Lung (tissue), 12 donors: ENCODE measurements around the gene ARHGAP29. TPM values are rescaled to one million over a fixed set of nuclear protein-coding genes. Genes with fewer than 3 reads are reported as not detected.

Experiments used
- ATAC-seq: fragments of 200-7000 bp; cut with Tn5 transposase; one replicate; pipeline ENCODE4 v1.9.1; 2020; ENCODE audit warnings: moderate number of reproducible peaks; ENCODE audit not compliant: insufficient read depth, low FRiP score
- DNase-seq, 3 donors: peaks; one replicate each; pipeline ENCODE4 v3.0.0-alpha.2; 2013 to 2017
- H3K27ac ChIP-seq, 2 donors: one replicate each; pipeline ENCODE4 v1.5.1; 2013; ENCODE audit warnings: mild to moderate bottlenecking in 2 of 2, moderate library complexity in 2 of 2, control low read depth in 1 of 2, inconsistent platforms in 1 of 2, low read depth in 1 of 2, low read length in 1 of 2
- H3K27me3 ChIP-seq, 3 donors: one replicate each; pipeline ENCODE4 v1.5.1; 2013; ENCODE audit warnings: low read length in 2 of 3; ENCODE audit not compliant: control insufficient read depth in 3 of 3, insufficient read depth in 3 of 3
- H3K36me3 ChIP-seq, 4 donors: one replicate each; pipeline ENCODE4 v1.5.1; 2013; ENCODE audit warnings: low read length in 4 of 4, mild to moderate bottlenecking in 1 of 4, moderate library complexity in 1 of 4; ENCODE audit not compliant: control insufficient read depth in 4 of 4, insufficient read depth in 4 of 4
- H3K4me1 ChIP-seq, 5 donors: one replicate each; pipeline ENCODE4 v1.5.1; 2013; ENCODE audit warnings: low read length in 5 of 5, mild to moderate bottlenecking in 2 of 5, moderate library complexity in 1 of 5; ENCODE audit not compliant: control insufficient read depth in 5 of 5, insufficient read depth in 5 of 5
- H3K4me3 ChIP-seq: one replicate; pipeline ENCODE4 v1.5.1; 2013; ENCODE audit warnings: mild to moderate bottlenecking, control low read depth, moderate library complexity
- H3K9ac ChIP-seq, 2 donors: one replicate each; pipeline ENCODE4 v1.5.1; 2013; ENCODE audit warnings: low read length in 2 of 2, control low read depth in 1 of 2; ENCODE audit not compliant: insufficient read depth in 1 of 2
- H3K9me3 ChIP-seq, 4 donors: one replicate each; pipeline ENCODE4 v1.5.1; 2013; ENCODE audit warnings: low read length in 3 of 4, mild to moderate bottlenecking in 1 of 4, moderate library complexity in 1 of 4; ENCODE audit not compliant: control insufficient read depth in 4 of 4, insufficient read depth in 3 of 4
- WGBS, 2 donors: extraction: QIAGEN DNeasy Blood & Tissue Kit; methylation state at CpG; one replicate each; pipeline ENCODE4 v1.1.7; 2013; 5-methylcytosine and 5-hydroxymethylcytosine counted together
- polyA plus RNA-seq, 2 donors: library from polyadenylated mRNA; stranded (reverse); fragments of 200-250 nt; gene quantifications; one replicate each; pipeline ENCODE4 v1.2.1, GENCODE V29; 2013
- total RNA-seq, 2 donors: library from RNA; depleted of rRNA in 1 of 2; stranded (reverse); fragments of >200 nt in 1 of 2; gene quantifications; one replicate each; pipeline ENCODE4 v1.2.1, GENCODE V29; 2014 to 2021
- TF ChIP-seq, protein P1 (sequence below): IDR thresholded peaks from 2 replicates; pipeline ENCODE4 v1.5.1; 2012; ENCODE audit warnings: mild to moderate bottlenecking; ENCODE audit errors: control extremely low read depth, extremely low read depth
- donor health status: control.
- donor health status: control.
- donor health status: Bipolar disorder and iron deficiency.
- donor health status: healthy.
- donor health status: DM: yes; HTN: yes; CAD: no.

ARHGAP29 gene
- total and polyA plus RNA-seq, 4 donors = 13.3 to 144 (median 30.4) TPM

DNA sequence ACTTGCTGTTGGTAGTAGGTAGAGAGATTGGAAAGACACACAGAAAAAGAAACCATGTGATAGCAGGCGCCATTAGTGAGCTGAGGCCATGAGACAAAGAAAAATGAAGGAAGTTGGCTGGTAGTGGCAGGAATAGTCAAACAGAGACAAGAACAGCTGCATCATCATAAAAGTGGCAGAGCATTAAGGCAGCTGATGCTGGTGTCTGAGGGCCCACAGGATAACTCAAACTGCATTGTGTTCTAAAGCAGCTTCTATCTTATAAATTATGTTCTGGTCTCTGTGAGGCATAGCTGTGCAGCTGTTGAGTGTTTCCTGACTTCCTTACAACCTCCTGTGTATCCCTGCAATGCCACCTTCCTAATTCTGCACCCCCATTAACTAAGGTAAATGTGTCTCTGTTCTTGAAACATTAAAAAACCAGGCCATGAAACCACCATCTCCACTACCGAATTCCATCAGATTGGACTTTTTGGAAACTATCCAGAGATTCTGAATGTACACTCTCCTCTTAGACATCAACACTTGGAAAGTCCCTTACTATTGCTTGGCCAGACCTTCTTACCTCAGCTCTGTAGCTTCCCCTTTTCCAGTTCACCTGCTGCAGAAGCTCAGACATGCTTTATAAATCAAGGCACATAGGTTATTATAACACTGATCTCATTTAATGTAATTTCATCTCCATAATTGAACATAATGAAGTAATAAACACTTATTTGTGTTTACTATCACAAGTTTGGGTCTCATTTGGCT lies 23.4 kb upstream of the ARHGAP29 start:
- 94 to 98% methylated on average over 2 of the region's 2 CpGs for WGBS, 2 donors
- Histone ChIP-seq H3K9me3 (no peaks in the 10 kb centered on the region), H3K4me1 (peaks cover 0 to 12% (median 0%) of the 10 kb centered on the region in 5 donors), H3K36me3 (no peaks in the 10 kb centered on the region), H3K27ac (no peak overlapping the region), H3K27me3 (no peaks in the 10 kb centered on the region), H3K4me3 (no peak overlapping the region), H3K9ac (no peak overlapping the region)
- DNase-seq = no peak
- TF ChIP-seq, protein P1, sequence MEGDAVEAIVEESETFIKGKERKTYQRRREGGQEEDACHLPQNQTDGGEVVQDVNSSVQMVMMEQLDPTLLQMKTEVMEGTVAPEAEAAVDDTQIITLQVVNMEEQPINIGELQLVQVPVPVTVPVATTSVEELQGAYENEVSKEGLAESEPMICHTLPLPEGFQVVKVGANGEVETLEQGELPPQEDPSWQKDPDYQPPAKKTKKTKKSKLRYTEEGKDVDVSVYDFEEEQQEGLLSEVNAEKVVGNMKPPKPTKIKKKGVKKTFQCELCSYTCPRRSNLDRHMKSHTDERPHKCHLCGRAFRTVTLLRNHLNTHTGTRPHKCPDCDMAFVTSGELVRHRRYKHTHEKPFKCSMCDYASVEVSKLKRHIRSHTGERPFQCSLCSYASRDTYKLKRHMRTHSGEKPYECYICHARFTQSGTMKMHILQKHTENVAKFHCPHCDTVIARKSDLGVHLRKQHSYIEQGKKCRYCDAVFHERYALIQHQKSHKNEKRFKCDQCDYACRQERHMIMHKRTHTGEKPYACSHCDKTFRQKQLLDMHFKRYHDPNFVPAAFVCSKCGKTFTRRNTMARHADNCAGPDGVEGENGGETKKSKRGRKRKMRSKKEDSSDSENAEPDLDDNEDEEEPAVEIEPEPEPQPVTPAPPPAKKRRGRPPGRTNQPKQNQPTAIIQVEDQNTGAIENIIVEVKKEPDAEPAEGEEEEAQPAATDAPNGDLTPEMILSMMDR = no peak
- no peak for ATAC-seq

DNA sequence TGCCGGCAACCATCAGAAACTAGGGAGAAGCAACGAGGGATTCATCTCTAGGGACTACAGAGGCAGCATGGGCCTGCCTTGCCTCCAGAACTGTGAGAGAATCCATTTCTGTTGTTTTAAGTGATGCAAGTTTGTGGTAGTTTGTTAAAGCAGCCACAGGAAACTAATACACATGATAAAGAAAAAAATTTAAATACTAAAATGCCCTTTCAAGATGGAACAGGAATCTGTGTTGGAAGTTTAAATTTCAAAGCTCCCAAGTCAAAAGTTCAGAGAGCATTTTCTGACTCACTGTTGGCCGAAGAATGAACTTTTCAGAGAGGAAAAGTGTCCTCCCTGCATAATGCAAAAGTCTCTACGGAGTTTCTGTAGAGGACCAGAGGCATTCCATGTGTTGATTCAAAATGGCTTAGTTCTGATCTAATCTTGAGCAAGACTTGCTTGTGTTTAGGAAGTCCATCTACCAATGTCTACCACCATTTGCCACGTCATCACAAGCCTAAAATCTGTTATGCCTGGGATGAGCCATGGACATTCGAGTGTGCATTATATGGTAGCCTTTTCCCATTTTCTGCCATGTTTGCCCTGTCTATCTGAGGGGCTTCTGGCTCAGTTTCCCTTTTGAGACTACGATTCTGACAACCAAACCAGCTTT lies 22.4 kb upstream of the ARHGAP29 start:
- Histone ChIP-seq H3K27me3 (no peaks in the 10 kb centered on the region), H3K9ac (no peak overlapping the region), H3K27ac (peak overlapping the region in 1 of 2 donors; percentile 9), H3K4me1 (peaks cover 0 to 14% (median 0%) of the 10 kb centered on the region in 5 donors), H3K36me3 (no peaks in the 10 kb centered on the region), H3K4me3 (no peak overlapping the region), H3K9me3 (no peaks in the 10 kb centered on the region)
- ATAC-seq (no peak), DNase-seq (no peak)
- 92 to 96% methylated on average over 7 of the region's 7 CpGs for WGBS, 2 donors
- TF ChIP-seq, protein P1 = no peak

DNA sequence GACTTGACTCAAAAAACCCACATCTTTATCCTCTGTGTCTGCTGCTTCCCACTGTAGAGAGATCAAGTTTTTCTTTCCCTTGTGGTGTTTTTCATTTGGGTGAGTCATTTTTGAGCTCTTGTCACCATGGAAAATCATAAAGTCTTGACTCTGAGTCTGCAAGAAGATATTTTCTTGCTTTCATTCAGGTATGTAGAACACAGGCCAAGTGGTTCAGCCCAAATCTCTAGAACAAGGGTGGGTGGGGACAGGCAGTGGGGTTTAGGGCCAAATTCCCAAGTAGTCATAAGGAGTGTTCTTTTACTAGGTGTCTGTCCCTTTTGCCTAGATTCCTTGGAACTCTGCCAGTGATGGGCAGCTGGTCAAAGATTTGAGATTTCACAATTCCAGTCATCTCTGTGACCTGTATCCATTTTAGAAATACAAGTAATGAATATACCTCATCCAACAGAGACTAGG lies 21.5 kb upstream of the ARHGAP29 start:
- Histone ChIP-seq H3K27ac (peak overlapping the region in 1 of 2 donors; percentile 68), H3K27me3 (no peaks in the 10 kb centered on the region), H3K36me3 (no peaks in the 10 kb centered on the region), H3K4me3 (no peak overlapping the region), H3K9me3 (no peaks in the 10 kb centered on the region), H3K9ac (no peak overlapping the region), H3K4me1 (peaks cover 0 to 16% (median 0%) of the 10 kb centered on the region in 5 donors)
- peak; percentile 76 for ATAC-seq
- no peak for DNase-seq
- TF ChIP-seq, protein P1 = no peak
